GM12878 (cell line): Measurements from ENCODE around the gene LTK.

Source experiments
- CBFB ChIP-seq: IDR thresholded peaks from 2 replicates; pipeline ENCODE4 v1.6.1; 2016; ENCODE audit warnings: antibody characterized with exemption, low read depth
- MTA3 ChIP-seq: IDR thresholded peaks from 2 replicates; pipeline ENCODE4 v1.6.1; 2012; ENCODE audit warnings: low read length, inconsistent platforms, borderline replicate concordance
- MXI1 ChIP-seq: fragments of 150-350 bp; IDR thresholded peaks from 2 replicates; pipeline ENCODE4 v1.6.1; 2011; ENCODE audit warnings: low read depth, mild to moderate bottlenecking, inconsistent platforms, low read length, improper control_type of control experiment
- NR2C1 ChIP-seq: fragments of 450-650 bp; IDR thresholded peaks from 2 replicates; pipeline ENCODE4 v1.6.1; 2017; ENCODE audit warnings: antibody characterized with exemption, mild to moderate bottlenecking, moderate library complexity
- TF ChIP-seq, protein P1 (sequence below), 3 experiments: IDR thresholded peaks in 2 of 3; conservative IDR thresholded peaks in 1 of 3; 2 replicates each; pipeline ENCODE4 v1.5.1; 2011; ENCODE audit warnings: low read depth in 3 of 3, low read length in 3 of 3, mild to moderate bottlenecking in 3 of 3, control low read depth in 2 of 3, moderate library complexity in 2 of 3, inconsistent platforms in 1 of 3, mixed read lengths in 1 of 3; ENCODE audit not compliant: control insufficient read depth in 2 of 3, insufficient read depth in 1 of 3; ENCODE audit errors: extremely low read depth in 1 of 3
- TF ChIP-seq, protein P2 (sequence below): IDR thresholded peaks from 2 replicates; pipeline ENCODE4 v1.6.1; 2012; ENCODE audit warnings: low read depth, low read length, improper control_type of control experiment
- TF ChIP-seq, protein P3 (sequence below): IDR thresholded peaks from 2 replicates; pipeline ENCODE4 v1.6.1; 2011; ENCODE audit warnings: low read depth, low read length, improper control_type of control experiment, borderline replicate concordance
- TF ChIP-seq, protein P4 (sequence below): IDR thresholded peaks from 2 replicates; pipeline ENCODE4 v1.6.1; 2012; ENCODE audit warnings: mild to moderate bottlenecking, low read depth, low read length

DNA sequence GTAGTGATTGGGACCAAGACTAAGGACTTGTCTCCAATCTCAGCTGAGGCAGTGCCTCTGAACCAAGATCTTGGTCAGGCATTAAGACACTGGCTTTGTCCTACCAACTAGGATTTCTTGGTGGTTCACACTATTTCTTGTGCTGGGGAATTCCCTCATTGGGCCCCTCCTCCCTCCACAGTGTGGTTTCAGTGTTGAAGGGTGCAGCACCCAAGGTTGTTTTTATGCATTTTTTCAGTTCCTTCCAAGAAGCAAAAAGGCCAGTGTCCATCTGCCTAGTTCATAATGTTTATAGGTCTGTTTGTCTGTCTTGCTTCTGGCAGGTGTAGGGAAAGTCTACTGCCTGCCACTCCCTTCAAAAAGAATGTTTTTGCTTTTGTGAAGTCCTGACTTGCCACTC is 30.5 kb downstream of the LTK start:
- TF ChIP-seq MXI1 = no peak
- TF ChIP-seq, protein P1, sequence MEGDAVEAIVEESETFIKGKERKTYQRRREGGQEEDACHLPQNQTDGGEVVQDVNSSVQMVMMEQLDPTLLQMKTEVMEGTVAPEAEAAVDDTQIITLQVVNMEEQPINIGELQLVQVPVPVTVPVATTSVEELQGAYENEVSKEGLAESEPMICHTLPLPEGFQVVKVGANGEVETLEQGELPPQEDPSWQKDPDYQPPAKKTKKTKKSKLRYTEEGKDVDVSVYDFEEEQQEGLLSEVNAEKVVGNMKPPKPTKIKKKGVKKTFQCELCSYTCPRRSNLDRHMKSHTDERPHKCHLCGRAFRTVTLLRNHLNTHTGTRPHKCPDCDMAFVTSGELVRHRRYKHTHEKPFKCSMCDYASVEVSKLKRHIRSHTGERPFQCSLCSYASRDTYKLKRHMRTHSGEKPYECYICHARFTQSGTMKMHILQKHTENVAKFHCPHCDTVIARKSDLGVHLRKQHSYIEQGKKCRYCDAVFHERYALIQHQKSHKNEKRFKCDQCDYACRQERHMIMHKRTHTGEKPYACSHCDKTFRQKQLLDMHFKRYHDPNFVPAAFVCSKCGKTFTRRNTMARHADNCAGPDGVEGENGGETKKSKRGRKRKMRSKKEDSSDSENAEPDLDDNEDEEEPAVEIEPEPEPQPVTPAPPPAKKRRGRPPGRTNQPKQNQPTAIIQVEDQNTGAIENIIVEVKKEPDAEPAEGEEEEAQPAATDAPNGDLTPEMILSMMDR (IDR thresholded peaks at IDR 0.05 in 2 of 3, conservative IDR thresholded peaks at IDR 0.05 in 1 of 3; ENCODE audit: control insufficient read depth in 2 of 3, extremely low read depth in 1 of 3, insufficient read depth in 1 of 3, low read depth in 3 of 3, low read length in 3 of 3) = no peak
- no peak for TF ChIP-seq MTA3
- TF ChIP-seq, protein P2, sequence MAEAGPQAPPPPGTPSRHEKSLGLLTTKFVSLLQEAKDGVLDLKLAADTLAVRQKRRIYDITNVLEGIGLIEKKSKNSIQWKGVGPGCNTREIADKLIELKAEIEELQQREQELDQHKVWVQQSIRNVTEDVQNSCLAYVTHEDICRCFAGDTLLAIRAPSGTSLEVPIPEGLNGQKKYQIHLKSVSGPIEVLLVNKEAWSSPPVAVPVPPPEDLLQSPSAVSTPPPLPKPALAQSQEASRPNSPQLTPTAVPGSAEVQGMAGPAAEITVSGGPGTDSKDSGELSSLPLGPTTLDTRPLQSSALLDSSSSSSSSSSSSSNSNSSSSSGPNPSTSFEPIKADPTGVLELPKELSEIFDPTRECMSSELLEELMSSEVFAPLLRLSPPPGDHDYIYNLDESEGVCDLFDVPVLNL = no peak
- TF ChIP-seq, protein P3, sequence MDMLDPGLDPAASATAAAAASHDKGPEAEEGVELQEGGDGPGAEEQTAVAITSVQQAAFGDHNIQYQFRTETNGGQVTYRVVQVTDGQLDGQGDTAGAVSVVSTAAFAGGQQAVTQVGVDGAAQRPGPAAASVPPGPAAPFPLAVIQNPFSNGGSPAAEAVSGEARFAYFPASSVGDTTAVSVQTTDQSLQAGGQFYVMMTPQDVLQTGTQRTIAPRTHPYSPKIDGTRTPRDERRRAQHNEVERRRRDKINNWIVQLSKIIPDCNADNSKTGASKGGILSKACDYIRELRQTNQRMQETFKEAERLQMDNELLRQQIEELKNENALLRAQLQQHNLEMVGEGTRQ = no peak
- TF ChIP-seq CBFB = peak; percentile 76
- no peak for TF ChIP-seq NR2C1
- TF ChIP-seq, protein P4, sequence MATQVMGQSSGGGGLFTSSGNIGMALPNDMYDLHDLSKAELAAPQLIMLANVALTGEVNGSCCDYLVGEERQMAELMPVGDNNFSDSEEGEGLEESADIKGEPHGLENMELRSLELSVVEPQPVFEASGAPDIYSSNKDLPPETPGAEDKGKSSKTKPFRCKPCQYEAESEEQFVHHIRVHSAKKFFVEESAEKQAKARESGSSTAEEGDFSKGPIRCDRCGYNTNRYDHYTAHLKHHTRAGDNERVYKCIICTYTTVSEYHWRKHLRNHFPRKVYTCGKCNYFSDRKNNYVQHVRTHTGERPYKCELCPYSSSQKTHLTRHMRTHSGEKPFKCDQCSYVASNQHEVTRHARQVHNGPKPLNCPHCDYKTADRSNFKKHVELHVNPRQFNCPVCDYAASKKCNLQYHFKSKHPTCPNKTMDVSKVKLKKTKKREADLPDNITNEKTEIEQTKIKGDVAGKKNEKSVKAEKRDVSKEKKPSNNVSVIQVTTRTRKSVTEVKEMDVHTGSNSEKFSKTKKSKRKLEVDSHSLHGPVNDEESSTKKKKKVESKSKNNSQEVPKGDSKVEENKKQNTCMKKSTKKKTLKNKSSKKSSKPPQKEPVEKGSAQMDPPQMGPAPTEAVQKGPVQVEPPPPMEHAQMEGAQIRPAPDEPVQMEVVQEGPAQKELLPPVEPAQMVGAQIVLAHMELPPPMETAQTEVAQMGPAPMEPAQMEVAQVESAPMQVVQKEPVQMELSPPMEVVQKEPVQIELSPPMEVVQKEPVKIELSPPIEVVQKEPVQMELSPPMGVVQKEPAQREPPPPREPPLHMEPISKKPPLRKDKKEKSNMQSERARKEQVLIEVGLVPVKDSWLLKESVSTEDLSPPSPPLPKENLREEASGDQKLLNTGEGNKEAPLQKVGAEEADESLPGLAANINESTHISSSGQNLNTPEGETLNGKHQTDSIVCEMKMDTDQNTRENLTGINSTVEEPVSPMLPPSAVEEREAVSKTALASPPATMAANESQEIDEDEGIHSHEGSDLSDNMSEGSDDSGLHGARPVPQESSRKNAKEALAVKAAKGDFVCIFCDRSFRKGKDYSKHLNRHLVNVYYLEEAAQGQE = no peak
